Naive thymus-derived CD4-positive, alpha-beta T cell (primary cell): ENCODE results near the gene TSC22D1. TPM values are rescaled to one million over a fixed set of nuclear protein-coding genes. Genes with fewer than 3 reads are reported as not detected.

Experiments
- ATAC-seq: fragments of 150-1000 bp; cut with Tn5 transposase; 2 replicates; pipeline ENCODE4 v1.10.0; 2021; ENCODE audit warnings: mild to moderate bottlenecking, moderate library complexity
- CTCF ChIA-PET: fragments of 350-600 bp; sonication (Branson Sonifier 250); formaldehyde crosslinking; loops from one replicate; lab custom pipeline; 2021; ENCODE audit warnings: antibody characterized with exemption; lab: Charles Lee
- POLR2A ChIA-PET: fragments of 350-600 bp; sonication (Branson Sonifier 250); formaldehyde crosslinking; loops from one replicate; lab custom pipeline; 2021; ENCODE audit warnings: antibody characterized with exemption, inconsistent platforms; lab: Charles Lee
- DNase-seq, 9 donors: peaks; one replicate each; pipeline versions ENCODE4 v3.0.0 to v3.0.0-alpha.2; 2020 to 2022; ENCODE audit warnings: mixed read lengths in 1 of 9
- H3K27ac ChIP-seq: one replicate; pipeline ENCODE4 v1.7.0; 2013; ENCODE audit warnings: mild to moderate bottlenecking, low read depth, low read length, moderate library complexity
- H3K27me3 ChIP-seq, 2 donors: one replicate each; pipeline ENCODE4 v1.7.0; 2013; ENCODE audit warnings: low read length in 2 of 2, mild to moderate bottlenecking in 2 of 2, moderate library complexity in 2 of 2; ENCODE audit not compliant: control insufficient read depth in 2 of 2, insufficient read depth in 2 of 2
- H3K36me3 ChIP-seq, 3 experiments: 1 replicate in 2 of 3; 2 replicates in 1 of 3; pipeline ENCODE4 v1.7.0; 2013; ENCODE audit warnings: low read length in 3 of 3, mild to moderate bottlenecking in 3 of 3, moderate library complexity in 1 of 3; ENCODE audit not compliant: insufficient read depth in 3 of 3, control insufficient read depth in 2 of 3
- H3K4me1 ChIP-seq, 2 donors: one replicate each; pipeline ENCODE4 v1.7.0; 2013; ENCODE audit warnings: low read length in 2 of 2, mild to moderate bottlenecking in 2 of 2, moderate library complexity in 1 of 2; ENCODE audit not compliant: control insufficient read depth in 2 of 2, insufficient read depth in 2 of 2
- H3K4me3 ChIP-seq: 2 replicates; pipeline ENCODE4 v1.7.0; 2013; ENCODE audit warnings: mild to moderate bottlenecking, low read length
- H3K9me3 ChIP-seq, 3 experiments: 1 replicate in 2 of 3; 2 replicates in 1 of 3; pipeline ENCODE4 v1.7.0; 2013; ENCODE audit warnings: low read length in 3 of 3; ENCODE audit not compliant: control insufficient read depth in 2 of 3
- H3K27ac Mint-ChIP-seq, 9 donors: one replicate each; pipeline ENCODE4 v1.8.0; 2020 to 2022; ENCODE audit warnings: mixed read lengths in 9 of 9, mild to moderate bottlenecking in 8 of 9, moderate library complexity in 5 of 9, inconsistent platforms in 2 of 9
- H3K27me3 Mint-ChIP-seq, 5 donors: one replicate each; pipeline ENCODE4 v1.8.0; 2021 to 2022; ENCODE audit warnings: mixed read lengths in 5 of 5, mild to moderate bottlenecking in 1 of 5
- H3K36me3 Mint-ChIP-seq, 5 donors: one replicate each; pipeline ENCODE4 v1.8.0; 2020 to 2022; ENCODE audit warnings: mixed read lengths in 5 of 5, mild to moderate bottlenecking in 3 of 5, inconsistent platforms in 1 of 5
- H3K4me1 Mint-ChIP-seq, 7 donors: one replicate each; pipeline ENCODE4 v1.8.0; 2020 to 2022; ENCODE audit warnings: mixed read lengths in 7 of 7, mild to moderate bottlenecking in 3 of 7, inconsistent platforms in 1 of 7
- H3K4me3 Mint-ChIP-seq, 10 donors: one replicate each; pipeline ENCODE4 v1.8.0; 2020 to 2022; ENCODE audit warnings: mild to moderate bottlenecking in 10 of 10, mixed read lengths in 10 of 10, moderate library complexity in 6 of 10, inconsistent platforms in 2 of 10
- H3K9me3 Mint-ChIP-seq, 11 donors: one replicate each; pipeline ENCODE4 v1.8.0; 2020 to 2022; ENCODE audit warnings: mixed read lengths in 11 of 11, mild to moderate bottlenecking in 4 of 11, inconsistent platforms in 1 of 11, moderate library complexity in 1 of 11
- intact Hi-C, 2 donors: fragments of 100-400 bp; cut with micrococcal nuclease; formaldehyde crosslinking; loops; one replicate each; pipeline ENCODE4 v1.15.1; 2023
- polyA plus RNA-seq, 2 donors: library from polyadenylated mRNA; unstranded; fragments of 300-500 nt; fragmentation: Illumina TruSeq; gene quantifications; one replicate each; pipeline ENCODE4 v1.2.3, GENCODE V29; 2021
- total RNA-seq, 6 experiments: library from RNA in 5 of 6; stranded (reverse) in 5 of 6; gene quantifications; 1 replicate in 5 of 6; 2 replicates in 1 of 6; pipeline ENCODE4 v1.2.3 and lab custom pipeline; 2021 to 2026

The TSC22D1 gene
- total and polyA plus RNA-seq, 7 experiments from 2014 or later, result 5.7 to 38.7 (median 29.5) TPM

DNA sequence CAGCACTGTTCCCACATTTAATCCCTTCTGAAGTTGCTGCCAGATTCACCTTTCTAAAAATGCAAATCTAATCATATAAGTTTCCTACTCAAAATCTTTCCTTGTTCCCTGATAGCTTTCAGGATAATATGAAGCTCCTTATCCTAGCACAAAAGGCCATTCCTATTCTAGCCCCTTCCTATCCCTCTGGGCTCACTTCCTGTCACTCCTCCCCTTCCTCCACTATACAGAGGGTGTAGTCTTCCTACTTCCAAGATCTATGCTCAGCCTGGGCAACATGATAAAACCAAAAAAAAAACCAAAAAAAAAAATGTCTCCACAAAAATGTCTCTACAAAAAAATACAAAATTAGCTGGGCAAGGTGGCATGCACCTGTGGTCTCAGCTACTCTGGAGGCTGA is 78.3 kb downstream of the TSC22D1 start:
- CTCF ChIA-PET, result interaction anchor here (0.7 kb wide), 1 partner anchor 14 kb away, joined by 3 read pairs; no protein-coding TSS in a partner anchor

DNA sequence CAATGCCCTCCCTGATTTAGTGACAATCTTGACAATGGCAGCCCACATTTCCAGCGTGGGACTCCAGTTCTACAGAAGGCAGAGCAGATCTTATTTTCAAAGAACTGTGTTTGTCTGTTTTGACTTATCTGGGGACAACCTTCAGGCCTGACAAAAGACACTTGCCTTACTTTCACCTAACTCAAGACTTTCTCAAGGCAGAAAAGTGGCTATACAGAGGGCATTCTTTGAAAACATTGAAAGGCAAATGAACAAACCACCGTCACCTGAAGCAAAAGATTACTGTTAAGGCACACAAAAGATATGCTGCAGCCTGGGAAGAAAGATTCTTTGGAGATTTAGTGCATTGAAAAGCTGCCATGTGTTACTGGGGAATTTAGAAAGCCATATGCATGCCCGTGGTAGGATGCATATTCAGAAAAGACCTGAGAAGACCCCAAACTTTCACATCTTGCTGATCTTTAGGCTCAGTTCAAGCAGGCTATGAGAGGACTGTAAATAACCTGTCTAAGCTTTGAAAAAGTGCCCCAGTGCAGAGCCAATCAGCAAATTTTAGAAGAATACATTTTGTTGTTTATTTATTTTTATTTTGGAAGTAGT is 82.8 kb downstream of the TSC22D1 start:
- Histone ChIP-seq H3K27me3 (no peaks in the 10 kb centered on the region), H3K36me3 (no peaks in the 10 kb centered on the region), H3K4me1 (no peaks in the 10 kb centered on the region), H3K4me3 (no peak overlapping the region), H3K27ac (no peak overlapping the region), H3K9me3 (peaks cover 0 to 5% (median 0%) of the 10 kb centered on the region in 3 experiments)
- H3K4me3 Mint-ChIP-seq, result no peak overlapping the region
- H3K9me3 Mint-ChIP-seq, result peaks cover 0 to 19% (median 6%) of the 10 kb centered on the region in 11 donors
- peaks cover 2 to 22% (median 15%) of the 10 kb centered on the region in 5 donors for H3K36me3 Mint-ChIP-seq
- peaks cover 0 to 10% (median 0%) of the 10 kb centered on the region in 7 donors for H3K4me1 Mint-ChIP-seq
- ChIA-PET CTCF (interaction anchor here (0.6 kb wide), 2 partner anchors 10 to 87 kb away, joined by 3 read pairs; no protein-coding TSS in a partner anchor), POLR2A (no interaction called here)
- H3K27me3 Mint-ChIP-seq, result no peaks in the 10 kb centered on the region
- no peak for DNase-seq
- ATAC-seq, result no peak
- H3K27ac Mint-ChIP-seq, result peak overlapping the region in 1 of 9 donors; percentile 80
- intact Hi-C loops, result no loop called here

More for the DNA sequence above, 78.3 kb downstream of the TSC22D1 start:
- H3K4me3 ChIP-seq, result no peak overlapping the region
- Mint-ChIP-seq H3K27me3 (no peaks in the 10 kb centered on the region), H3K4me1 (peaks cover 0 to 9% (median 0%) of the 10 kb centered on the region in 7 donors), H3K9me3 (peaks cover 0 to 19% (median 6%) of the 10 kb centered on the region in 11 donors), H3K36me3 (peaks cover 2 to 28% (median 15%) of the 10 kb centered on the region in 5 donors), H3K27ac (peak overlapping the region in 1 of 9 donors; percentile 17), H3K4me3 (no peak overlapping the region)
- no peak for ATAC-seq
- no peaks in the 10 kb centered on the region for H3K27me3 ChIP-seq
- H3K4me1 ChIP-seq, result no peaks in the 10 kb centered on the region
- no peaks in the 10 kb centered on the region for H3K36me3 ChIP-seq
- intact Hi-C loops, result no loop called here
- peaks cover 0 to 5% (median 0%) of the 10 kb centered on the region in 3 experiments for H3K9me3 ChIP-seq
- POLR2A ChIA-PET, result interaction anchor here (0.7 kb wide), 1 partner anchor 622 kb away, joined by 3 read pairs; no protein-coding TSS in a partner anchor
- DNase-seq, result no peak
- no peak overlapping the region for H3K27ac ChIP-seq

DNA sequence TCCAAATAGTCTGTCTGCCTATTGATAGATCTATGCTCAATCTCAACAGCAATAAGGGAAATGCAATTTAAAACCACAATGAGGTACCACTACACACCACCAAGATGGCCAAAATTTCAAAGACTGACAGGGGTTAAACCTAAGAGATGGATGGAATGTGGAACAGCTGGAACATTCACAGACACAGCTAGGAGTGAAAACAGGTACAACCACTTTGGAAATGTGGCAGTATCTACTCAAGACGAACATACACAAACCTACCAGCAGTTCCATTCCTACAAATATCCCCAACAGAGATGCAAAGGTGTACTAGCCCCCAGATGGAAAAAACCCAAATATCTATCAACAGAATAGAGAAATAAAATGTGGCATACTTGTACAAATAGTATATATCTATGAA is 86.4 kb downstream of the TSC22D1 start:
- peaks cover 2 to 15% (median 4%) of the 10 kb centered on the region in 7 donors for H3K4me1 Mint-ChIP-seq
- Histone ChIP-seq H3K27ac (no peak overlapping the region), H3K36me3 (no peaks in the 10 kb centered on the region), H3K4me1 (peaks cover 2 to 6% of the 10 kb centered on the region in 2 donors), H3K9me3 (peaks cover 0 to 3% (median 0%) of the 10 kb centered on the region in 3 experiments), H3K27me3 (no peaks in the 10 kb centered on the region), H3K4me3 (no peak overlapping the region)
- H3K27me3 Mint-ChIP-seq, result no peaks in the 10 kb centered on the region
- no peak for DNase-seq
- peaks cover 0 to 8% (median 4%) of the 10 kb centered on the region in 5 donors for H3K36me3 Mint-ChIP-seq
- ChIA-PET CTCF (interaction anchor here (0.6 kb wide), 2 partner anchors 55 to 877 kb away, joined by 3 to 4 read pairs; no protein-coding TSS in a partner anchor), POLR2A (no interaction called here)
- peaks cover 0 to 5% (median 3%) of the 10 kb centered on the region in 11 donors for H3K9me3 Mint-ChIP-seq
- no peak for ATAC-seq
- intact Hi-C loops, result no loop called here
- H3K4me3 Mint-ChIP-seq, result no peak overlapping the region
- H3K27ac Mint-ChIP-seq, result peak overlapping the region in 1 of 9 donors; percentile 5

DNA sequence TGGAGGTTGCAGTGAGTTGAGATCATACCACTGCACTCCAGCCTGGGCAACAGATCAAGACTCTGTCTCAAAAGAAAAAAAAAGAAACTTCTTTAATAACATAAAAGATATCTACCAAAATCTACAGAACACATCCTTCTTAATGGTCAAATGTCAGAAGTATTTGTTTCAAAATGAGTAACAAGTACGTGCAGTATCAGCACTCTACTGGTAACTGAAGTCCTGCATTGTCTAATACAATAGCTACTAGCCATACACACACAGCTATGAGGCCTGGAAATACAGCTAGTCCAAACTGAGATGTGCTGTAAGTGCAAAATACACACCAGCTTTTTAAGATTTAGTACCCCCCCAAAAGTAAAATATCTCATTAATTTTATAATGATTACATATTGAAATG is 88.1 kb downstream of the TSC22D1 start:
- no peak overlapping the region for H3K27ac Mint-ChIP-seq
- H3K4me3 Mint-ChIP-seq, result no peak overlapping the region
- intact Hi-C loops, result no loop called here
- H3K9me3 Mint-ChIP-seq, result no peaks in the 10 kb centered on the region
- H3K36me3 ChIP-seq, result no peaks in the 10 kb centered on the region
- no peaks in the 10 kb centered on the region for H3K9me3 ChIP-seq
- no peaks in the 10 kb centered on the region for H3K27me3 Mint-ChIP-seq
- H3K36me3 Mint-ChIP-seq, result peaks cover 0 to 3% (median 0%) of the 10 kb centered on the region in 5 donors
- no peak for ATAC-seq
- no peak overlapping the region for H3K27ac ChIP-seq
- H3K4me1 Mint-ChIP-seq, result peaks cover 6 to 25% (median 14%) of the 10 kb centered on the region in 7 donors
- CTCF ChIA-PET, result interaction anchor here (0.6 to 0.7 kb wide), 2 partner anchors 70 to 478 kb away, joined by 3 read pairs; no protein-coding TSS in a partner anchor
- POLR2A ChIA-PET, result interaction anchor here (0.6 to 0.7 kb wide), 2 partner anchors 9 to 88 kb away, joined by 4 read pairs; partner anchors contain the start of gene TSC22D1
- H3K4me3 ChIP-seq, result no peak overlapping the region
- DNase-seq, result no peak
- peaks cover 7 to 16% of the 10 kb centered on the region in 2 donors for H3K4me1 ChIP-seq
- H3K27me3 ChIP-seq, result no peaks in the 10 kb centered on the region

DNA sequence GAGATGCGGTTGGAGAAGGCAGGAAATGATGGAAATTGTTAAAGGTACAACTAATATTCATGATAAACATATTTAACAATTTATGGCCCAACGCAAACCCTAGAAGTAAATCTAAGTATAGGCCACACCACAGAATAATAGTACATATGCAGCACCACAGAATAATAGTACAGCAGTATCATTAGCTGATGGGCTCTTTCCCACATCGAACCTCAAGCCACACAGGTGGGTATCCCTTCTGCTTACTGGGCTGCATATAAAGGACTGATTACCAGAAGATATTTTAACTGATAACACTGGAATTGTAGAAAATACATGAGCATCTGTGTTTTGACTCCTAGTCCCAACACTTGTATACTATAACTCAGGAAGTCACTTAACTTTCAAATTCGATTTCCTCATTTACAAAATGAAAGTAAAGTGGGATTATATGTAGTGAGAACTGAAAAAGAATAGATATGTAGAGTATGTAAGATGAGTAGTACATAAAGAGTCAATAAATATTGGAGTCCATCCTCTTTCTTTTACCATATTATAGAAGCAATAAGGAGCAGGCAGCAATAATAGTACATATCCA is 91.5 kb downstream of the TSC22D1 start:
- Histone ChIP-seq H3K36me3 (no peaks in the 10 kb centered on the region), H3K4me3 (peak overlapping the region; percentile 38), H3K9me3 (no peaks in the 10 kb centered on the region), H3K27me3 (no peaks in the 10 kb centered on the region), H3K27ac (peak overlapping the region; percentile 22), H3K4me1 (peaks cover 7 to 16% of the 10 kb centered on the region in 2 donors)
- Mint-ChIP-seq H3K4me3 (peak overlapping the region; percentile 13 to 77 (median 72)), H3K9me3 (no peaks in the 10 kb centered on the region), H3K4me1 (peaks cover 6 to 25% (median 14%) of the 10 kb centered on the region in 7 donors), H3K36me3 (no peaks in the 10 kb centered on the region), H3K27me3 (no peaks in the 10 kb centered on the region), H3K27ac (peak overlapping the region in 8 of 9 donors; percentile 1 to 73 (median 52))
- intact Hi-C loops, result loop anchor here (1.0 to 5.0 kb wide), 4 partner anchors 91 to 823 kb away; no protein-coding TSS in a partner anchor
- no peak for ATAC-seq
- CTCF ChIA-PET, result interaction anchor here (0.6 to 3.5 kb wide), 11 partner anchors 11 to 755 kb away, joined by 3 to 35 read pairs (median 3); no protein-coding TSS in a partner anchor
- POLR2A ChIA-PET, result interaction anchor here (0.6 kb wide), 1 partner anchor 339 kb away, joined by 5 read pairs; no protein-coding TSS in a partner anchor
- no peak for DNase-seq

DNA sequence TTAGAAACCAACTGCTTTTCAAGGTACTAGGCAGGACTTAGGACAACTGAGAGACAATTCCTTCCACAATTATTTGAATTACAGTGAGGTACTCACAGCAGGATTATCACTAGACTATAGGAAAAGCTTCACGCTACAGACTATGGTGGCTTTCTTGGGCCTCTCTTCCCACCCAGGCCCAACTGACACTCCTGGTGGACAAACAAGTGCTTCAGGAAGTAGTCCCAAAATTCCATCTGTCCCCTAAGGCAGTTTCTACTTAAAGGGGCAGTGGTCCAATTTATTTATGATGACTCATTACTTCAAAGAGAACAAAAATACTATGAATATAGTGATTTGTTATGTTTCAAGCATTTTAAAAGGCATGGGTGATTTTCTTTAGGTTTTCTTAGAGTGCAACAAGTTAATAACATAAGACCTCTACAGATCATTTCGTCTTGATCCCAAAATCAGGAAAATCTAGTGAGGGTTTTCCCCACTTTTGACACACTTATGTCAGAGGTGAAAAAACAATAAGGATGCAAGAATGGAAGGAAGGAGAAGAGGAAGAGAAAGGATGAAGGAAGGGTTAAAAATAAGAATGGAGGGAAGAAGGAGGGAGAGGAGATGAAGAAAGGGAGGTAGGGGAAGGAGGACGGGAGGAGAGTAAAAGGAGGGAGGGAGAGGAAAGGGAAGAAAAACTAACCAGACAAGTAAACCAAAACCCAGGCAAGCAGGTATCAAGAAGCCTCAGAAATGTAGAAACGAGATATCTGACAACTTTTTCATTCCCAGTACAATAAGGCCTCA is 101.8 kb downstream of the TSC22D1 start:
- Histone ChIP-seq H3K9me3 (no peaks in the 10 kb centered on the region), H3K36me3 (no peaks in the 10 kb centered on the region), H3K27me3 (no peaks in the 10 kb centered on the region), H3K4me3 (no peak overlapping the region), H3K4me1 (no peaks in the 10 kb centered on the region), H3K27ac (no peak overlapping the region)
- peaks cover 0 to 9% (median 0%) of the 10 kb centered on the region in 5 donors for H3K27me3 Mint-ChIP-seq
- intact Hi-C loops, result no loop called here
- ATAC-seq (no peak), DNase-seq (no peak)
- POLR2A ChIA-PET, result no interaction called here
- peaks cover 0 to 5% (median 0%) of the 10 kb centered on the region in 7 donors for H3K4me1 Mint-ChIP-seq
- H3K9me3 Mint-ChIP-seq, result no peaks in the 10 kb centered on the region
- H3K4me3 Mint-ChIP-seq, result no peak overlapping the region
- H3K36me3 Mint-ChIP-seq, result no peaks in the 10 kb centered on the region
- no peak overlapping the region for H3K27ac Mint-ChIP-seq
- CTCF ChIA-PET, result interaction anchor here (0.9 to 1.4 kb wide), 3 partner anchors 8 to 563 kb away, joined by 4 to 7 read pairs (median 4); no protein-coding TSS in a partner anchor
